SHP77 treated with DMSO at 0.1 percent for 48 hours (cell line): ENCODE data around the gene TAF11L13.

Source experiments
- DNase-seq: peaks from one replicate; lab custom pipeline; 2025; lab: John Stamatoyannopoulos, UW

TAF11L13 gene

DNA sequence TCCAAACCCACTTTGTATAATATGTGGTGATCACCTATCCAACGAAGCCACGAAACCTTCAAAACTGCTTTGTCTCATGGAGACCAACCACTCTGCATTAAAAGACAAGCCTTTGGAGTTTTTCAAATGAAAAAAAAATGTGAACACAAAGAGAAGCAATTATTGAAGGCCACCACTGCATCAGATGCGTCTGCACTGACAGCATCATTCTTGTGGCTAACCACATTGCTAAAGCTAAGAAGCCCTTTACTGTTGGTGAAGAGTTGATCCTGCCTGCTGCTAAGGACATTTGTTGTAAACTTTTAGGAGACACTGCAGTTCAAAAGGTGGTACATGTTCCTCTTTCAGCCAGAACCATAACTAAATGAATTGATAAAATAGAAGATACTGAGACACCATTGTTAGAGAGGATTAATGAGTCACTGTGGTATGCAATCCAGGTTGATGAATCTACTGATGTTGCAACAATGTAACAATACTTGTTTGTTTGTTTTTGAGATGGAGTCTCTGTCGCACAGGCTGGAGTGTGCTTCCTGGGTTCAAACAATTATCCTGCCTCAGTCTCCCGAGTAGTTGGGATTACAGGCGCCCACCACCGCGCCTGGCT is 47.8 kb downstream of the TAF11L13 start:
- DNase-seq: no peak

DNA sequence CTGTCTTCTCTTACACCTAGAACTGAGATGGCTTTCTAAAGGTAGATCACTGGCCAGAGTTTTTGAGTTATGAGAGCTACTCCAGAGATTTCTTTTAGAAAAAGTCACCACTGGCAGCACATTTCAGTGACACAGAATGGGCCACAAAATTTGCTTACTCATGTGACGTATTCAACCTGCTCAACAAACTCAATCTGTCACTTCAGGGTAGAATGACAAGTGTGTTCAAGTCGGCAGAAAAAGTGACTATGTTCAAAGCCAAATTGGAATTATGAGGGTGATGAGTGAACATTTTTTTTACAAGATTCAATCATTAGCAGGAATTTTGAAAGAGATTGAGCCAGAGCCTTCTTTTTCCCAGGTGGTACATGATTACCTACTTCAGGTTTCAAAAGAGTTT is 48.8 kb downstream of the TAF11L13 start:
- DNase-seq: no peak
